Sigmoid colon (tissue), 7 donors: ENCODE data around the gene MS4A3. TPM values are rescaled to one million over a fixed set of nuclear protein-coding genes. Genes with fewer than 3 reads are reported as not detected.
"Not testable (repeated sequence)": the region's sequence is repeated elsewhere in the genome, so short reads cannot be mapped to it uniquely, and the experiment has no call there.

Experiments
- DNase-seq: peaks from one replicate; pipeline ENCODE4 v3.0.0-alpha.2; 2019
- H3K27ac ChIP-seq, 4 donors: fragments of 200-600 bp; sonication (generic); one replicate each; pipeline ENCODE4 v1.5.1; 2016 to 2019; ENCODE audit warnings: mild to moderate bottlenecking in 1 of 4
- H3K27me3 ChIP-seq, 3 donors: fragments of 200-600 bp; sonication (generic); one replicate each; pipeline ENCODE4 v1.5.1; 2019; ENCODE audit warnings: mild to moderate bottlenecking in 1 of 3
- H3K36me3 ChIP-seq, 4 donors: fragments of 200-600 bp; sonication (generic); one replicate each; pipeline ENCODE4 v1.5.1; 2016 to 2019
- H3K4me1 ChIP-seq, 4 donors: fragments of 200-600 bp; sonication (generic); one replicate each; pipeline ENCODE4 v1.5.1; 2017 to 2019
- H3K4me3 ChIP-seq, 4 donors: fragments of 200-600 bp; sonication (generic); one replicate each; pipeline ENCODE4 v1.5.1; 2017 to 2019; ENCODE audit warnings: mild to moderate bottlenecking in 2 of 4, moderate library complexity in 1 of 4
- H3K9me3 ChIP-seq, 4 donors: fragments of 200-600 bp in 3 of 4; sonication (generic) in 3 of 4; one replicate each; pipeline versions ENCODE4 v1.5.1 to v1.6.1; 2013 to 2019
- EP300 ChIP-seq, 4 donors: sonication (generic); formaldehyde crosslinking; IDR thresholded peaks; one replicate each; pipeline ENCODE4 v1.6.1; 2017; ENCODE audit warnings: antibody characterized with exemption in 4 of 4
- POLR2A ChIP-seq, 2 donors: fragments of 450-650 bp; IDR thresholded peaks; one replicate each; pipeline ENCODE4 v1.6.1; 2016; ENCODE audit warnings: antibody characterized with exemption in 2 of 2, mild to moderate bottlenecking in 2 of 2, moderate library complexity in 2 of 2
- POLR2AphosphoS5 ChIP-seq, 4 donors: sonication (generic); formaldehyde crosslinking; IDR thresholded peaks; one replicate each; pipeline ENCODE4 v1.6.1; 2017; ENCODE audit warnings: antibody characterized with exemption in 4 of 4
- WGBS, 2 donors: extraction: QIAGEN DNeasy Blood & Tissue Kit; methylation state at CpG; one replicate each; pipeline ENCODE4 v1.1.7; 2013; 5-methylcytosine and 5-hydroxymethylcytosine counted together
- intact Hi-C: fragments of 100-400 bp; cut with DNase I; formaldehyde crosslinking; loops from one replicate; pipeline ENCODE4 v1.15.1; 2023
- polyA plus RNA-seq, 3 donors: library from polyadenylated mRNA; stranded (reverse); fragments of 200-250 nt; gene quantifications; one replicate each; pipeline ENCODE4 v1.2.3, GENCODE V29; 2013
- total RNA-seq, 4 donors: library from RNA; depleted of rRNA; stranded (reverse); fragments of >200 nt; gene quantifications; one replicate each; pipeline ENCODE4 v1.1.0, GENCODE V29; 2016
- TF ChIP-seq, protein P1 (sequence below), 4 experiments: fragments of 450-650 bp in 3 of 4; fragments of 200-600 bp in 1 of 4; IDR thresholded peaks; one replicate each; pipeline ENCODE4 v1.5.1; 2016 to 2019; ENCODE audit warnings: antibody characterized with exemption in 4 of 4, mild to moderate bottlenecking in 3 of 4, moderate library complexity in 2 of 4
- donor health status: healthy with polysubstance abuse.
- donor health status: Bipolar disorder and iron deficiency.
- donor health status: healthy.

MS4A3 gene
- total and polyA plus RNA-seq, 7 donors: not detected

DNA sequence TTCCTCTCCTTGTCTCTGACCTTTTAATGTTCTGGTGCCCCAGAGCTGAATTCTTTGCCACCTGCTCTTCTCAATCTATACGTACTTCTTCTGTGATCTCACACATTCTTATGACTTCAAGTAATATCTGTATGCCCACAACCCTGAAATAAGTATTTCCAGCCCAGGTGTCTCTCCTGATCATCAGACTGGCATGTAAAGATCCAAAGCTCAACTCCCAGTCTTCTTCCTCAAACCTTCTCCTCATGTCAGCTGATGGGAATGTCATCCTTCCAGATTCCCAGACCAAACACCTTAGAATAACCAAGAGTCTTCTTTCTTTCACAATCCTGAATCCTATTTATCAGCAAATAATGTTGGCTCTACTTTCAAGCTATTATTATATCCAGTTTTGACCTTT is 9.3 kb downstream of the MS4A3 start:
- no peak overlapping the region for H3K4me3 ChIP-seq
- H3K27ac ChIP-seq: no peak overlapping the region
- TF ChIP-seq POLR2AphosphoS5 (IDR thresholded peaks at IDR 0.05): no peak
- no peak for TF ChIP-seq EP300 (IDR thresholded peaks at IDR 0.05)
- TF ChIP-seq POLR2A (IDR thresholded peaks at IDR 0.05): no peak
- TF ChIP-seq, protein P1, sequence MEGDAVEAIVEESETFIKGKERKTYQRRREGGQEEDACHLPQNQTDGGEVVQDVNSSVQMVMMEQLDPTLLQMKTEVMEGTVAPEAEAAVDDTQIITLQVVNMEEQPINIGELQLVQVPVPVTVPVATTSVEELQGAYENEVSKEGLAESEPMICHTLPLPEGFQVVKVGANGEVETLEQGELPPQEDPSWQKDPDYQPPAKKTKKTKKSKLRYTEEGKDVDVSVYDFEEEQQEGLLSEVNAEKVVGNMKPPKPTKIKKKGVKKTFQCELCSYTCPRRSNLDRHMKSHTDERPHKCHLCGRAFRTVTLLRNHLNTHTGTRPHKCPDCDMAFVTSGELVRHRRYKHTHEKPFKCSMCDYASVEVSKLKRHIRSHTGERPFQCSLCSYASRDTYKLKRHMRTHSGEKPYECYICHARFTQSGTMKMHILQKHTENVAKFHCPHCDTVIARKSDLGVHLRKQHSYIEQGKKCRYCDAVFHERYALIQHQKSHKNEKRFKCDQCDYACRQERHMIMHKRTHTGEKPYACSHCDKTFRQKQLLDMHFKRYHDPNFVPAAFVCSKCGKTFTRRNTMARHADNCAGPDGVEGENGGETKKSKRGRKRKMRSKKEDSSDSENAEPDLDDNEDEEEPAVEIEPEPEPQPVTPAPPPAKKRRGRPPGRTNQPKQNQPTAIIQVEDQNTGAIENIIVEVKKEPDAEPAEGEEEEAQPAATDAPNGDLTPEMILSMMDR (IDR thresholded peaks at IDR 0.05): no peak
- intact Hi-C loops: no loop called here
- no peaks in the 10 kb centered on the region for H3K4me1 ChIP-seq
- H3K9me3 ChIP-seq: no peaks in the 10 kb centered on the region
- H3K36me3 ChIP-seq: no peaks in the 10 kb centered on the region
- WGBS, 2 donors: 85 to 87% methylated on average over 1 of the region's 1 CpG
- H3K27me3 ChIP-seq: no peaks in the 10 kb centered on the region
- no peak for DNase-seq

DNA sequence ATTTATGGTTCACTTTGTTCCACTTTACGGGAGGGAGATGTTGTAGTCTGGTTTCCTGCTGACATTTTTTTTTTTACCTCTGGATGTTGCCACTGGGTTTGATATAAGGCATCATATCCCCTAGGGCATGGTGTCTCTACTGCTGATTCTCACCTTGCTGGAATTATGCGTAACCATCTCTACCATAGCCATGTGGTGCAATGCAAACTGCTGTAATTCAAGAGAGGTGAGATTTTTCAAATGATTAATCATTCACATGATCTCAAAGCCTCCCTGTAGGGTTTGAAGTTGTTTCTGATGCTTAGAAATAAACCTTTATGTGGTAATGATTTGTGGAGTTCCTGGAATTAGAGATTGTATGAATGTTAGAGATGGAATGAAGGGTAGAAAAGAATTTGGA is 13.0 kb downstream of the MS4A3 start:
- Histone ChIP-seq H3K4me3 (no peak overlapping the region), H3K36me3 (no peaks in the 10 kb centered on the region), H3K27me3 (no peaks in the 10 kb centered on the region), H3K4me1 (no peaks in the 10 kb centered on the region), H3K27ac (no peak overlapping the region), H3K9me3 (no peaks in the 10 kb centered on the region)
- TF ChIP-seq POLR2AphosphoS5 (IDR thresholded peaks at IDR 0.05) (no peak), EP300 (IDR thresholded peaks at IDR 0.05) (no peak), POLR2A (IDR thresholded peaks at IDR 0.05) (no peak)
- TF ChIP-seq, protein P1 (IDR thresholded peaks at IDR 0.05): no peak
- WGBS, 2 donors: 54 to 77% methylated on average over 2 of the region's 2 CpGs
- intact Hi-C loops: no loop called here
- no peak for DNase-seq

DNA sequence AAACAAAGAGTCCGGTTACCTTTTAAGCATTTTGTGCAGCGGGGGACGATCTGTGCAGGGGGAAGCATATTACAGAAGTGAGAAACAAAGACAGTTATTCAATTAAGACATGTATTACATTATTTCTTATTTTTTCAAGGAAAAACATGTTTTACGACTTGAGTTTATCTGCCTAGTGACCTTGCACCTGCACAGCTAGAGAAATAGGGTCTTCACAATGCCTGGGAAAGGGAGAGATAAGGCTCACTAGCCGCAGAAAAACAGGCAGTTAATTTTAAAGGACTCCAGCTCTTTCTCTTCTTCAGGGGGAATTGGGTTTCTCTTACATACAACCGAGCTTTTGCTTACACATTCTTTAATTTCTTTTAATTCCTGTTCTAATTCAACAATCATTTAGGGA is 15.2 kb downstream of the MS4A3 start:
- H3K36me3 ChIP-seq, intact Hi-C loops, H3K27me3 ChIP-seq, H3K27ac ChIP-seq, DNase-seq, H3K4me3 ChIP-seq, H3K9me3 ChIP-seq, H3K4me1 ChIP-seq: not testable (repeated sequence)
- WGBS, 2 donors: 81 to 85% methylated on average over 6 of the region's 6 CpGs

DNA sequence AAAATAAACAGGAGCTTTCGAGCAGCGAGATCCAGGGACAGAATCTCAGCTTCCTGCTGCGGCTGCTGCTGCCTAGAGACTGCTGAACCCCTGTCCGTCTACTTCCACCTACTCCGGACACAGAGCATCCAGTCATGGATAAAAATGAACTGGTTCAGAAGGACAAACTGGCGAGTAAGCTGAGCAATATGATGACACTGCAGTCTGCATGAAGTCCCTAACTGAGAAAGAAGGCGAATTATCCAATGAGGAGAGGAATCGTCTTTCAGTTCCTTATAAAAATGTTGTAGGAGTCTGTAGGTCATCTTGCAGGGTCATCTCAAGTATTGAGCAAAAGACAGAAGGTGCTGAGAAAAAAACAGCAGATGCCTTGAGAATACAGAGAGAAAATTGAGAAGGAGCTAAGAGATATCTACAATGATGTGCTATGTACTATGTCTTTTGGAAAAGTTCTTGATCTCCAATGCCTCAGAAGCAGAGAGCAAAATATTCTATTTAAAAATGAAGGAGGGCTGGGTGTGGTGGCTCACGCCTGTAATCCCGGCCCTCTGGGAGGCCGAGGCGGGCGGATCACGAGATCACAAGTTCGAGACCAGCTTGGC is 20.9 kb downstream of the MS4A3 start:
- Histone ChIP-seq H3K36me3 (no peaks in the 10 kb centered on the region), H3K4me1 (no peaks in the 10 kb centered on the region), H3K4me3 (no peak overlapping the region), H3K27me3 (no peaks in the 10 kb centered on the region), H3K27ac (no peak overlapping the region), H3K9me3 (peaks cover 0 to 2% (median 1%) of the 10 kb centered on the region in 4 donors)
- TF ChIP-seq POLR2A (IDR thresholded peaks at IDR 0.05): no peak
- no peak for TF ChIP-seq EP300 (IDR thresholded peaks at IDR 0.05)
- TF ChIP-seq POLR2AphosphoS5 (IDR thresholded peaks at IDR 0.05): no peak
- TF ChIP-seq, protein P1 (IDR thresholded peaks at IDR 0.05): no peak
- no peak for DNase-seq
- intact Hi-C loops: no loop called here
- WGBS, 2 donors: 86 to 90% methylated on average over 15 of the region's 15 CpGs

DNA sequence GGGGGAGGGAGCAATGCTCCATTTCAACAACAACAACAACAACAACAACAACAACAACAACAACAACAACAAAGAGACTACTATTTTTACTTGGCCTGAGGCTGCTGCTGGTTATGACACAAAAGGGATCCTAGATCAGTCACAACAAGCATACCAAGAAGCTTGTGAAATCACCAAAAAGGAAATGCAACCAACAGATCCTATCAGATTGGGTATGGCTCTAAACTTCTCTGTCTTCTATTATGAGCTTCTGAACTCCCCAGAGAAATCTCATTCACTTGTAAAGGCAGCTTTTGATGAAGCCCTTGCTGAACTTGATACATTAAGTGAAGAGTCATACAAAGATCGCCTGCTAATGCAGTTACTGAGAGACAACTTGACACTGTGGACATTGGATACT is 21.5 kb downstream of the MS4A3 start:
- intact Hi-C loops: no loop called here
- no peak overlapping the region for H3K27ac ChIP-seq
- WGBS, 2 donors: 94% methylated on average over 1 of the region's 1 CpG

More for the DNA sequence above, 21.5 kb downstream of the MS4A3 start:
- Histone ChIP-seq H3K27me3 (no peaks in the 10 kb centered on the region), H3K9me3 (peaks cover 0 to 2% (median 1%) of the 10 kb centered on the region in 4 donors), H3K36me3 (no peaks in the 10 kb centered on the region), H3K4me3 (no peak overlapping the region), H3K4me1 (no peaks in the 10 kb centered on the region)
- DNase-seq: no peak
- no peak for TF ChIP-seq EP300 (IDR thresholded peaks at IDR 0.05)
- TF ChIP-seq, protein P1 (IDR thresholded peaks at IDR 0.05): no peak
- TF ChIP-seq POLR2A (IDR thresholded peaks at IDR 0.05): no peak
- no peak for TF ChIP-seq POLR2AphosphoS5 (IDR thresholded peaks at IDR 0.05)
